GM23338 (cell line): Measurements from ENCODE around the gene GNL2. TPM values are rescaled to one million over a fixed set of nuclear protein-coding genes. Genes with fewer than 3 reads are reported as not detected.

Source experiments
- ATAC-seq: fragments of 200-7000 bp; cut with Tn5 transposase; 3 replicates; pipeline ENCODE4 v1.9.1; 2020
- DNase-seq: peaks from one replicate; pipeline ENCODE4 v3.0.0-alpha.2; 2015; ENCODE audit warnings: low spot score
- H2AFZ ChIP-seq: fragments of 200-600 bp; sonication (generic); 2 replicates; pipeline ENCODE4 v1.8.0; 2016; ENCODE audit warnings: antibody characterized with exemption, mild to moderate bottlenecking, moderate library complexity
- H3F3A ChIP-seq: fragments of 200-600 bp; sonication (generic); replicated peaks from 2 replicates; pipeline ENCODE4 v1.8.0; 2017; ENCODE audit warnings: antibody characterized with exemption, mixed run types, low read depth
- H3K27ac ChIP-seq: fragments of 200-600 bp; sonication (generic); 2 replicates; pipeline ENCODE4 v1.6.1; 2016; ENCODE audit warnings: low read depth
- H3K27me3 ChIP-seq: fragments of 200-600 bp; sonication (generic); 2 replicates; pipeline ENCODE4 v1.8.0; 2016; ENCODE audit warnings: mild to moderate bottlenecking, mixed run types, moderate library complexity; ENCODE audit not compliant: insufficient read depth
- H3K36me3 ChIP-seq: fragments of 200-600 bp; sonication (generic); 2 replicates; pipeline ENCODE4 v1.8.0; 2016; ENCODE audit warnings: mild to moderate bottlenecking; ENCODE audit not compliant: insufficient read depth
- H3K4me1 ChIP-seq: fragments of 200-600 bp; sonication (generic); 2 replicates; pipeline ENCODE4 v1.8.0; 2016; ENCODE audit warnings: mild to moderate bottlenecking, moderate library complexity; ENCODE audit not compliant: insufficient read depth
- H3K4me2 ChIP-seq: fragments of 200-600 bp; sonication (generic); 2 replicates; pipeline ENCODE4 v1.7.1; 2017; ENCODE audit warnings: mixed run types
- H3K4me3 ChIP-seq: fragments of 200-600 bp; sonication (generic); 2 replicates; pipeline ENCODE4 v1.6.1; 2016; ENCODE audit warnings: mixed run types
- H3K79me2 ChIP-seq: fragments of 200-600 bp; sonication (generic); replicated peaks from 2 replicates; pipeline ENCODE4 v1.8.0; 2017; ENCODE audit warnings: mild to moderate bottlenecking; ENCODE audit not compliant: insufficient read depth
- H3K9me2 ChIP-seq: fragments of 200-600 bp; sonication (generic); 2 replicates; pipeline ENCODE4 v1.8.0; 2017; ENCODE audit not compliant: insufficient read depth
- H4K20me1 ChIP-seq: fragments of 200-600 bp; sonication (generic); replicated peaks from 2 replicates; pipeline ENCODE4 v1.8.0; 2017; ENCODE audit warnings: mild to moderate bottlenecking; ENCODE audit not compliant: insufficient read depth
- H3K27ac Mint-ChIP-seq: 2 replicates; pipeline ENCODE4 v1.8.0; 2020; ENCODE audit warnings: inconsistent platforms, mild to moderate bottlenecking, moderate library complexity, mixed read lengths
- H3K27me3 Mint-ChIP-seq: 3 replicates; pipeline ENCODE4 v1.8.0; 2022; ENCODE audit warnings: low read depth, mild to moderate bottlenecking, moderate library complexity, mixed read lengths, inconsistent platforms; ENCODE audit not compliant: insufficient read depth, poor library complexity
- H3K36me3 Mint-ChIP-seq: 3 replicates; pipeline ENCODE4 v1.8.0; 2021; ENCODE audit warnings: low read depth, mild to moderate bottlenecking, inconsistent platforms, moderate library complexity, mixed read lengths
- H3K4me1 Mint-ChIP-seq: 3 replicates; pipeline ENCODE4 v1.8.0; 2020; ENCODE audit warnings: mild to moderate bottlenecking, inconsistent platforms, mixed read lengths
- H3K4me3 Mint-ChIP-seq: 3 replicates; pipeline ENCODE4 v1.8.0; 2021; ENCODE audit warnings: moderate library complexity, mild to moderate bottlenecking, inconsistent platforms, mixed read lengths
- H3K9me3 Mint-ChIP-seq: 3 replicates; pipeline ENCODE4 v1.8.0; 2020; ENCODE audit warnings: moderate library complexity, mild to moderate bottlenecking, inconsistent platforms, mixed read lengths
- CREB1 ChIP-seq: fragments of 250-450 bp; sonication (Bioruptor Pico); IDR thresholded peaks from 2 replicates; pipeline ENCODE4 v1.5.0; 2020; ENCODE audit warnings: low read depth, mild to moderate bottlenecking, moderate library complexity
- CTCF ChIP-seq, 2 experiments: fragments of 200-600 bp in 1 of 2; sonication (generic) in 1 of 2; conservative IDR thresholded peaks; 2 replicates each; pipeline versions ENCODE4 v1.5.1 to v1.6.1; 2016 to 2017; ENCODE audit warnings: antibody characterized with exemption in 2 of 2, low read depth in 2 of 2, mild to moderate bottlenecking in 2 of 2, moderate library complexity in 1 of 2
- EZH2 ChIP-seq: fragments of 200-600 bp; sonication (generic); IDR thresholded peaks from one replicate; pipeline ENCODE4 v1.8.0; 2017; ENCODE audit warnings: antibody characterized with exemption, mild to moderate bottlenecking, low read depth; ENCODE audit not compliant: unreplicated experiment
- EZH2phosphoT487 ChIP-seq: fragments of 200-600 bp; sonication (generic); IDR thresholded peaks from one replicate; pipeline ENCODE4 v1.8.1; 2018; ENCODE audit warnings: antibody characterized with exemption; ENCODE audit not compliant: unreplicated experiment
- JUNB ChIP-seq: IDR thresholded peaks from one replicate; pipeline ENCODE4 v1.6.1; 2016; ENCODE audit warnings: antibody characterized with exemption; ENCODE audit not compliant: unreplicated experiment
- NANOG ChIP-seq: IDR thresholded peaks from 2 replicates; pipeline ENCODE4 v1.6.1; 2016; ENCODE audit warnings: antibody characterized with exemption, borderline replicate concordance
- POLR2AphosphoS5 ChIP-seq: IDR thresholded peaks from 2 replicates; pipeline ENCODE4 v1.6.1; 2016; ENCODE audit warnings: antibody characterized with exemption, low read depth
- STAT1 ChIP-seq: IDR thresholded peaks from one replicate; pipeline ENCODE4 v1.6.1; 2016; ENCODE audit warnings: antibody characterized with exemption; ENCODE audit not compliant: unreplicated experiment
- ZNF114 ChIP-seq: fragments of 250-450 bp; sonication (Bioruptor Pico); IDR thresholded peaks from 2 replicates; pipeline ENCODE4 v1.5.0; 2020; ENCODE audit warnings: mild to moderate bottlenecking, moderate library complexity
- ZNF331 ChIP-seq: fragments of 250-450 bp; sonication (Bioruptor Pico); IDR thresholded peaks from 2 replicates; pipeline ENCODE4 v1.5.0; 2020; ENCODE audit warnings: low read depth, mild to moderate bottlenecking, moderate library complexity
- polyA plus RNA-seq: library from polyadenylated mRNA; unstranded; fragments of >200 nt; fragmentation: Nextera tagmentation; extraction: Ambion mirVana; gene quantifications from 2 replicates; pipeline ENCODE4 v1.2.1, GENCODE V29; 2016
- total RNA-seq: library from RNA; depleted of rRNA; stranded (reverse); fragments of >200 nt; shearing (Covaris generic); gene quantifications from 2 replicates; pipeline ENCODE4 v1.2.3, GENCODE V29; 2014
- TF ChIP-seq, protein P1 (sequence below): fragments of 250-450 bp; sonication (Bioruptor Pico); IDR thresholded peaks from 2 replicates; pipeline ENCODE4 v1.5.0; 2020; ENCODE audit warnings: mild to moderate bottlenecking, moderate library complexity
- TF ChIP-seq, protein P2 (sequence below): IDR thresholded peaks from one replicate; pipeline ENCODE4 v1.6.1; 2018; ENCODE audit warnings: antibody characterized with exemption; ENCODE audit not compliant: unreplicated experiment
- TF ChIP-seq, protein P3 (sequence below): IDR thresholded peaks from 2 replicates; pipeline ENCODE4 v1.6.1; 2016; ENCODE audit warnings: antibody characterized with exemption

GNL2 gene
- total and polyA plus RNA-seq, 2 experiments from 2014 or later = 78.4 to 121 TPM

GRCh38 chr1:37593726-37594125, 2.0 kb downstream of the GNL2 start:
- Histone ChIP-seq H3K79me2 (peaks cover 64% of the 10 kb centered on the region), H3K36me3 (peaks cover 45% of the 10 kb centered on the region), H3K9me2 (no peaks in the 10 kb centered on the region), H3K27me3 (no peaks in the 10 kb centered on the region; the same call in 1 of the 2 replicates), H4K20me1 (peaks cover 53% of the 10 kb centered on the region), H3K4me2 (peak overlapping the region; percentile 87; the same call in 1 of the 2 replicates), H3F3A (no peaks in the 10 kb centered on the region; the same call in 1 of the 2 replicates), H3K4me3 (no peak overlapping the region), H2AFZ (no peak overlapping the region), H3K4me1 (peaks cover 6% of the 10 kb centered on the region), H3K27ac (no peak overlapping the region)
- Mint-ChIP-seq H3K4me1 (peaks cover 3% of the 10 kb centered on the region; the same call in 1 of the 3 replicates), H3K4me3 (peak overlapping the region; percentile 29; the same call in 2 of the 3 replicates), H3K27me3 (peaks cover 4% of the 10 kb centered on the region), H3K9me3 (no peaks in the 10 kb centered on the region), H3K27ac (no peak overlapping the region), H3K36me3 (peaks cover 44% of the 10 kb centered on the region)
- no peak for ATAC-seq
- TF ChIP-seq POLR2AphosphoS5 (no peak), EZH2phosphoT487 (no peak), ZNF114 (CRISPR knock-in tag) (no peak), CTCF (conservative IDR thresholded peaks at IDR 0.05; ENCODE audit: low read depth in 2 of 2) (no peak), STAT1 (no peak), JUNB (no peak), CREB1 (CRISPR knock-in tag) (no peak), ZNF331 (CRISPR knock-in tag) (no peak), NANOG (no peak), EZH2 (no peak)
- TF ChIP-seq, protein P1, sequence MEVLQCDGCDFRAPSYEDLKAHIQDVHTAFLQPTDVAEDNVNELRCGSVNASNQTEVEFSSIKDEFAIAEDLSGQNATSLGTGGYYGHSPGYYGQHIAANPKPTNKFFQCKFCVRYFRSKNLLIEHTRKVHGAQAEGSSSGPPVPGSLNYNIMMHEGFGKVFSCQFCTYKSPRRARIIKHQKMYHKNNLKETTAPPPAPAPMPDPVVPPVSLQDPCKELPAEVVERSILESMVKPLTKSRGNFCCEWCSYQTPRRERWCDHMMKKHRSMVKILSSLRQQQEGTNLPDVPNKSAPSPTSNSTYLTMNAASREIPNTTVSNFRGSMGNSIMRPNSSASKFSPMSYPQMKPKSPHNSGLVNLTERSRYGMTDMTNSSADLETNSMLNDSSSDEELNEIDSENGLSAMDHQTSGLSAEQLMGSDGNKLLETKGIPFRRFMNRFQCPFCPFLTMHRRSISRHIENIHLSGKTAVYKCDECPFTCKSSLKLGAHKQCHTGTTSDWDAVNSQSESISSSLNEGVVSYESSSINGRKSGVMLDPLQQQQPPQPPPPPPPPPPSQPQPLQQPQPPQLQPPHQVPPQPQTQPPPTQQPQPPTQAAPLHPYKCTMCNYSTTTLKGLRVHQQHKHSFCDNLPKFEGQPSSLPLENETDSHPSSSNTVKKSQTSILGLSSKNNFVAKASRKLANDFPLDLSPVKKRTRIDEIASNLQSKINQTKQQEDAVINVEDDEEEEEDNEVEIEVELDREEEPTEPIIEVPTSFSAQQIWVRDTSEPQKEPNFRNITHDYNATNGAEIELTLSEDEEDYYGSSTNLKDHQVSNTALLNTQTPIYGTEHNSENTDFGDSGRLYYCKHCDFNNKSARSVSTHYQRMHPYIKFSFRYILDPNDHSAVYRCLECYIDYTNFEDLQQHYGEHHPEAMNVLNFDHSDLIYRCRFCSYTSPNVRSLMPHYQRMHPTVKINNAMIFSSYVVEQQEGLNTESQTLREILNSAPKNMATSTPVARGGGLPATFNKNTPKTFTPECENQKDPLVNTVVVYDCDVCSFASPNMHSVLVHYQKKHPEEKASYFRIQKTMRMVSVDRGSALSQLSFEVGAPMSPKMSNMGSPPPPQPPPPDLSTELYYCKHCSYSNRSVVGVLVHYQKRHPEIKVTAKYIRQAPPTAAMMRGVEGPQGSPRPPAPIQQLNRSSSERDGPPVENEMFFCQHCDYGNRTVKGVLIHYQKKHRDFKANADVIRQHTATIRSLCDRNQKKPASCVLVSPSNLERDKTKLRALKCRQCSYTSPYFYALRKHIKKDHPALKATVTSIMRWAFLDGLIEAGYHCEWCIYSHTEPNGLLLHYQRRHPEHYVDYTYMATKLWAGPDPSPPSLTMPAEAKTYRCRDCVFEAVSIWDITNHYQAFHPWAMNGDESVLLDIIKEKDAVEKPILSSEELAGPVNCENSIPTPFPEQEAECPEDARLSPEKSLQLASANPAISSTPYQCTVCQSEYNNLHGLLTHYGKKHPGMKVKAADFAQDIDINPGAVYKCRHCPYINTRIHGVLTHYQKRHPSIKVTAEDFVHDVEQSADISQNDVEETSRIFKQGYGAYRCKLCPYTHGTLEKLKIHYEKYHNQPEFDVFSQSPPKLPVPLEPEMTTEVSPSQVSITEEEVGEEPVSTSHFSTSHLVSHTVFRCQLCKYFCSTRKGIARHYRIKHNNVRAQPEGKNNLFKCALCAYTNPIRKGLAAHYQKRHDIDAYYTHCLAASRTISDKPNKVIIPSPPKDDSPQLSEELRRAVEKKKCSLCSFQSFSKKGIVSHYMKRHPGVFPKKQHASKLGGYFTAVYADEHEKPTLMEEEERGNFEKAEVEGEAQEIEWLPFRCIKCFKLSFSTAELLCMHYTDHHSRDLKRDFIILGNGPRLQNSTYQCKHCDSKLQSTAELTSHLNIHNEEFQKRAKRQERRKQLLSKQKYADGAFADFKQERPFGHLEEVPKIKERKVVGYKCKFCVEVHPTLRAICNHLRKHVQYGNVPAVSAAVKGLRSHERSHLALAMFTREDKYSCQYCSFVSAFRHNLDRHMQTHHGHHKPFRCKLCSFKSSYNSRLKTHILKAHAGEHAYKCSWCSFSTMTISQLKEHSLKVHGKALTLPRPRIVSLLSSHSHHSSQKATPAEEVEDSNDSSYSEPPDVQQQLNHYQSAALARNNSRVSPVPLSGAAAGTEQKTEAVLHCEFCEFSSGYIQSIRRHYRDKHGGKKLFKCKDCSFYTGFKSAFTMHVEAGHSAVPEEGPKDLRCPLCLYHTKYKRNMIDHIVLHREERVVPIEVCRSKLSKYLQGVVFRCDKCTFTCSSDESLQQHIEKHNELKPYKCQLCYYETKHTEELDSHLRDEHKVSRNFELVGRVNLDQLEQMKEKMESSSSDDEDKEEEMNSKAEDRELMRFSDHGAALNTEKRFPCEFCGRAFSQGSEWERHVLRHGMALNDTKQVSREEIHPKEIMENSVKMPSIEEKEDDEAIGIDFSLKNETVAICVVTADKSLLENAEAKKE (CRISPR knock-in tag) = no peak
- TF ChIP-seq, protein P2, sequence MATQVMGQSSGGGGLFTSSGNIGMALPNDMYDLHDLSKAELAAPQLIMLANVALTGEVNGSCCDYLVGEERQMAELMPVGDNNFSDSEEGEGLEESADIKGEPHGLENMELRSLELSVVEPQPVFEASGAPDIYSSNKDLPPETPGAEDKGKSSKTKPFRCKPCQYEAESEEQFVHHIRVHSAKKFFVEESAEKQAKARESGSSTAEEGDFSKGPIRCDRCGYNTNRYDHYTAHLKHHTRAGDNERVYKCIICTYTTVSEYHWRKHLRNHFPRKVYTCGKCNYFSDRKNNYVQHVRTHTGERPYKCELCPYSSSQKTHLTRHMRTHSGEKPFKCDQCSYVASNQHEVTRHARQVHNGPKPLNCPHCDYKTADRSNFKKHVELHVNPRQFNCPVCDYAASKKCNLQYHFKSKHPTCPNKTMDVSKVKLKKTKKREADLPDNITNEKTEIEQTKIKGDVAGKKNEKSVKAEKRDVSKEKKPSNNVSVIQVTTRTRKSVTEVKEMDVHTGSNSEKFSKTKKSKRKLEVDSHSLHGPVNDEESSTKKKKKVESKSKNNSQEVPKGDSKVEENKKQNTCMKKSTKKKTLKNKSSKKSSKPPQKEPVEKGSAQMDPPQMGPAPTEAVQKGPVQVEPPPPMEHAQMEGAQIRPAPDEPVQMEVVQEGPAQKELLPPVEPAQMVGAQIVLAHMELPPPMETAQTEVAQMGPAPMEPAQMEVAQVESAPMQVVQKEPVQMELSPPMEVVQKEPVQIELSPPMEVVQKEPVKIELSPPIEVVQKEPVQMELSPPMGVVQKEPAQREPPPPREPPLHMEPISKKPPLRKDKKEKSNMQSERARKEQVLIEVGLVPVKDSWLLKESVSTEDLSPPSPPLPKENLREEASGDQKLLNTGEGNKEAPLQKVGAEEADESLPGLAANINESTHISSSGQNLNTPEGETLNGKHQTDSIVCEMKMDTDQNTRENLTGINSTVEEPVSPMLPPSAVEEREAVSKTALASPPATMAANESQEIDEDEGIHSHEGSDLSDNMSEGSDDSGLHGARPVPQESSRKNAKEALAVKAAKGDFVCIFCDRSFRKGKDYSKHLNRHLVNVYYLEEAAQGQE = no peak
- TF ChIP-seq, protein P3, sequence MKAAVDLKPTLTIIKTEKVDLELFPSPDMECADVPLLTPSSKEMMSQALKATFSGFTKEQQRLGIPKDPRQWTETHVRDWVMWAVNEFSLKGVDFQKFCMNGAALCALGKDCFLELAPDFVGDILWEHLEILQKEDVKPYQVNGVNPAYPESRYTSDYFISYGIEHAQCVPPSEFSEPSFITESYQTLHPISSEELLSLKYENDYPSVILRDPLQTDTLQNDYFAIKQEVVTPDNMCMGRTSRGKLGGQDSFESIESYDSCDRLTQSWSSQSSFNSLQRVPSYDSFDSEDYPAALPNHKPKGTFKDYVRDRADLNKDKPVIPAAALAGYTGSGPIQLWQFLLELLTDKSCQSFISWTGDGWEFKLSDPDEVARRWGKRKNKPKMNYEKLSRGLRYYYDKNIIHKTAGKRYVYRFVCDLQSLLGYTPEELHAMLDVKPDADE = no peak
- no peak for DNase-seq
